ENCODE measurements around the gene XPO6.
"Not testable (repeated sequence)": the region's sequence is repeated elsewhere in the genome, so short reads cannot be mapped to it uniquely, and the experiment has no call there.

The XPO6 gene

GRCh38 chr16:28125592-28125991, 86.2 kb downstream of the XPO6 start:
- Histone ChIP-seq H3K9me3 (ENCODE audit: control insufficient read depth in 5 of 5, low read length in 5 of 5) (no peaks in the 10 kb centered on the region), H3K9ac (ENCODE audit: low read length in 5 of 5) (no peak overlapping the region), H3K27me3 (ENCODE audit: control insufficient read depth in 5 of 5, insufficient read depth in 4 of 5, low read length in 5 of 5) (no peaks in the 10 kb centered on the region), H3K4me3 (ENCODE audit: low read depth in 1 of 5, low read length in 5 of 5) (no peak overlapping the region), H3K27ac (ENCODE audit: low read depth, low read length) (no peak overlapping the region), H3K36me3 (ENCODE audit: control insufficient read depth in 5 of 5, insufficient read depth in 5 of 5, low read length in 5 of 5) (peaks cover 33 to 96% (median 89%) of the 10 kb centered on the region in 5 donors), H3K4me1 (ENCODE audit: control insufficient read depth in 5 of 5, insufficient read depth in 5 of 5, low read length in 5 of 5) (no peaks in the 10 kb centered on the region)

DNA sequence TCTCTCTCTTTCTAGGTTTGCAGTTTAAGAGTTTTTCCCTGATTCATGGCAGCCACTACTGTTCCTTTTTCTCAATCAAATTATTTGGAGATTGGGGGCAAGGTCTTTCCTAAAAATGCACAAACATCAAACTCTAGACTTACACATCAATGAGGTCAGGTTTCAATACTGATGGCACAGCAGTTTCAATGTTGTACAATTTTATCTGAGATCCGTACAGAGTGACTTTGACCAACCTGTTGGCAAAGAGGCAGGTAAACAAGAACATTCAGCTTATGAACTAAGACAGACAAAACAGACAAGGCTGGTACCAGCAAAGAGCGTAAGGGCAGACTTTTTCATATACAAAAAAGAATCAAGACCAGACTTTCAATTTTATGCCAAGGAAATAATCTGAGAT, 90.2 kb downstream of the XPO6 start:
- no peaks in the 10 kb centered on the region for H3K27me3 ChIP-seq (ENCODE audit: control insufficient read depth in 5 of 5, insufficient read depth in 4 of 5, low read length in 5 of 5)
- no peak overlapping the region for H3K27ac ChIP-seq (ENCODE audit: low read depth, low read length)
- H3K4me3 ChIP-seq (ENCODE audit: low read depth in 1 of 5, low read length in 5 of 5) = no peak overlapping the region
- no peaks in the 10 kb centered on the region for H3K4me1 ChIP-seq (ENCODE audit: control insufficient read depth in 5 of 5, insufficient read depth in 5 of 5, low read length in 5 of 5)
- no peaks in the 10 kb centered on the region for H3K9me3 ChIP-seq (ENCODE audit: control insufficient read depth in 5 of 5, low read length in 5 of 5)
- no peak overlapping the region for H3K9ac ChIP-seq (ENCODE audit: low read length in 5 of 5)
- H3K36me3 ChIP-seq (ENCODE audit: control insufficient read depth in 5 of 5, insufficient read depth in 5 of 5, low read length in 5 of 5) = peaks cover 52 to 92% (median 81%) of the 10 kb centered on the region in 5 donors

GRCh38 chr16:28120754-28121153, 91.0 kb downstream of the XPO6 start:
- Histone ChIP-seq H3K36me3 (ENCODE audit: control insufficient read depth in 5 of 5, insufficient read depth in 5 of 5, low read length in 5 of 5) (peaks cover 54 to 90% (median 78%) of the 10 kb centered on the region in 5 donors), H3K9me3 (ENCODE audit: control insufficient read depth in 5 of 5, low read length in 5 of 5) (no peaks in the 10 kb centered on the region), H3K27me3 (ENCODE audit: control insufficient read depth in 5 of 5, insufficient read depth in 4 of 5, low read length in 5 of 5) (no peaks in the 10 kb centered on the region), H3K4me1 (ENCODE audit: control insufficient read depth in 5 of 5, insufficient read depth in 5 of 5, low read length in 5 of 5) (no peaks in the 10 kb centered on the region), H3K9ac (ENCODE audit: low read length in 5 of 5) (no peak overlapping the region), H3K27ac (ENCODE audit: low read depth, low read length) (no peak overlapping the region), H3K4me3 (ENCODE audit: low read depth in 1 of 5, low read length in 5 of 5) (no peak overlapping the region)

DNA sequence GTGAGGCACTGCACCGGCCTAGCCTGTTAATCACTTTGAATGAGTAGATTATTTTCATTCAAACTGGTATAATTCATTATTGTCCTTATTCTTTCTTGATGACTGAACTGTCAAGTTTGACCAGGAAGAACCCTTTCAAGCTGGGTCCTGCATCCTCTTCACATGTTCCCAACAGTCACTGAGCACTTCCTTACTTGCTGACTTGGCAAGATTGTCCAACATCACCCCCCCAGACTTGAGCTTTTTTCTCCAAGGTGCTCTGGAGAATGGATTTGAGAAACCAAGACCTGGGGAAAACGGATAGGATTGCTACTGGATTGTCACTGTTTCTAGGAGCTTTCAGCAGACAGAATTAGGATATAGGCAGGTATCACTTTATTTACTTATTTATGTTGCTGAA, 93.1 kb downstream of the XPO6 start:
- Histone ChIP-seq H3K9ac (ENCODE audit: low read length in 5 of 5) (no peak overlapping the region), H3K9me3 (ENCODE audit: control insufficient read depth in 5 of 5, low read length in 5 of 5) (no peaks in the 10 kb centered on the region), H3K27ac (ENCODE audit: low read depth, low read length) (no peak overlapping the region), H3K36me3 (ENCODE audit: control insufficient read depth in 5 of 5, insufficient read depth in 5 of 5, low read length in 5 of 5) (peaks cover 60 to 85% (median 73%) of the 10 kb centered on the region in 5 donors), H3K4me3 (ENCODE audit: low read depth in 1 of 5, low read length in 5 of 5) (no peak overlapping the region), H3K4me1 (ENCODE audit: control insufficient read depth in 5 of 5, insufficient read depth in 5 of 5, low read length in 5 of 5) (no peaks in the 10 kb centered on the region), H3K27me3 (ENCODE audit: control insufficient read depth in 5 of 5, insufficient read depth in 4 of 5, low read length in 5 of 5) (no peaks in the 10 kb centered on the region)

GRCh38 chr16:28117168-28117565, 94.6 kb downstream of the XPO6 start:
- no peaks in the 10 kb centered on the region for H3K9me3 ChIP-seq (ENCODE audit: control insufficient read depth in 5 of 5, low read length in 5 of 5)
- no peak overlapping the region for H3K27ac ChIP-seq (ENCODE audit: low read depth, low read length)
- H3K36me3 ChIP-seq (ENCODE audit: control insufficient read depth in 5 of 5, insufficient read depth in 5 of 5, low read length in 5 of 5) = peaks cover 52 to 82% (median 71%) of the 10 kb centered on the region in 5 donors
- no peaks in the 10 kb centered on the region for H3K4me1 ChIP-seq (ENCODE audit: control insufficient read depth in 5 of 5, insufficient read depth in 5 of 5, low read length in 5 of 5)
- no peak overlapping the region for H3K4me3 ChIP-seq (ENCODE audit: low read depth in 1 of 5, low read length in 5 of 5)
- no peak overlapping the region for H3K9ac ChIP-seq (ENCODE audit: low read length in 5 of 5)
- no peaks in the 10 kb centered on the region for H3K27me3 ChIP-seq (ENCODE audit: control insufficient read depth in 5 of 5, insufficient read depth in 4 of 5, low read length in 5 of 5)

GRCh38 chr16:28115866-28116265, 95.9 kb downstream of the XPO6 start:
- not testable (repeated sequence) for H3K4me1 ChIP-seq (ENCODE audit: control insufficient read depth in 5 of 5, insufficient read depth in 5 of 5, low read length in 5 of 5); H3K9me3 ChIP-seq (ENCODE audit: control insufficient read depth in 5 of 5, low read length in 5 of 5); H3K27ac ChIP-seq (ENCODE audit: low read depth, low read length); H3K9ac ChIP-seq (ENCODE audit: low read length in 5 of 5); H3K27me3 ChIP-seq (ENCODE audit: control insufficient read depth in 5 of 5, insufficient read depth in 4 of 5, low read length in 5 of 5); H3K4me3 ChIP-seq (ENCODE audit: low read depth in 1 of 5, low read length in 5 of 5)
- peaks cover 42 to 82% (median 73%) of the 10 kb centered on the region in 5 donors for H3K36me3 ChIP-seq (ENCODE audit: control insufficient read depth in 5 of 5, insufficient read depth in 5 of 5, low read length in 5 of 5)

- Histone ChIP-seq H3K9ac (ENCODE audit: low read length in 5 of 5) (no peak overlapping the region), H3K27me3 (ENCODE audit: control insufficient read depth in 5 of 5, insufficient read depth in 4 of 5, low read length in 5 of 5) (no peaks in the 10 kb centered on the region), H3K9me3 (ENCODE audit: control insufficient read depth in 5 of 5, low read length in 5 of 5) (no peaks in the 10 kb centered on the region), H3K4me3 (ENCODE audit: low read depth in 1 of 5, low read length in 5 of 5) (no peak overlapping the region), H3K36me3 (ENCODE audit: control insufficient read depth in 5 of 5, insufficient read depth in 5 of 5, low read length in 5 of 5) (peaks cover 36 to 82% (median 79%) of the 10 kb centered on the region in 5 donors), H3K4me1 (ENCODE audit: control insufficient read depth in 5 of 5, insufficient read depth in 5 of 5, low read length in 5 of 5) (peaks cover 0 to 15% (median 0%) of the 10 kb centered on the region in 5 donors), H3K27ac (ENCODE audit: low read depth, low read length) (no peak overlapping the region)
These were observed 98.9 kb downstream of the XPO6 start for GRCh38 chr16:28112908-28113307.

DNA sequence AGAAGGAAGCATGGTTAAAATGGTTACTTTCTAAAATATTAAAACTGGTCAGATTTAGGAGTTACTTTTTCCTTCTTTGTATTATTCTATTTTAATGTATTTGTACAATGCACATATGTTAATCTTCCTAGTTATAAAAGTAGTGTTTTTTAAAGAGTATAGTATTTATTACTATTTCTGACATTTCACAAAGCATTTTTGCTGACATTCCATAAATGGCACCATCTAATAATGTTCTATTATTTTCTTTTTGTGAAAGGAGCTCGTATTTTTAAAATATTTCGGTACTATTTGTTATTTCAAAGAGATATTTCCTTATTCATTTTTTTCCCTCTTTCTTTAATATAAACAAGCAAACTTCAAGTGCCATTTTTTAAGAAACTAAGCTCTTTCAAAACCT, 100.8 kb downstream of the XPO6 start:
- H3K4me1 ChIP-seq (ENCODE audit: control insufficient read depth in 5 of 5, insufficient read depth in 5 of 5, low read length in 5 of 5) = peaks cover 0 to 15% (median 0%) of the 10 kb centered on the region in 5 donors
- no peak overlapping the region for H3K4me3 ChIP-seq (ENCODE audit: low read depth in 1 of 5, low read length in 5 of 5)
- no peaks in the 10 kb centered on the region for H3K9me3 ChIP-seq (ENCODE audit: control insufficient read depth in 5 of 5, low read length in 5 of 5)
- no peak overlapping the region for H3K27ac ChIP-seq (ENCODE audit: low read depth, low read length)
- H3K9ac ChIP-seq (ENCODE audit: low read length in 5 of 5) = no peak overlapping the region
- H3K36me3 ChIP-seq (ENCODE audit: control insufficient read depth in 5 of 5, insufficient read depth in 5 of 5, low read length in 5 of 5) = peaks cover 29 to 87% (median 82%) of the 10 kb centered on the region in 5 donors
- H3K27me3 ChIP-seq (ENCODE audit: control insufficient read depth in 5 of 5, insufficient read depth in 4 of 5, low read length in 5 of 5) = no peaks in the 10 kb centered on the region

GRCh38 chr16:28110479-28110878, 101.3 kb downstream of the XPO6 start:
- Histone ChIP-seq H3K9me3 (ENCODE audit: control insufficient read depth in 5 of 5, low read length in 5 of 5) (no peaks in the 10 kb centered on the region), H3K4me3 (ENCODE audit: low read depth in 1 of 5, low read length in 5 of 5) (no peak overlapping the region), H3K27ac (ENCODE audit: low read depth, low read length) (no peak overlapping the region), H3K27me3 (ENCODE audit: control insufficient read depth in 5 of 5, insufficient read depth in 4 of 5, low read length in 5 of 5) (no peaks in the 10 kb centered on the region), H3K9ac (ENCODE audit: low read length in 5 of 5) (no peak overlapping the region), H3K4me1 (ENCODE audit: control insufficient read depth in 5 of 5, insufficient read depth in 5 of 5, low read length in 5 of 5) (peaks cover 0 to 15% (median 0%) of the 10 kb centered on the region in 5 donors), H3K36me3 (ENCODE audit: control insufficient read depth in 5 of 5, insufficient read depth in 5 of 5, low read length in 5 of 5) (peaks cover 28 to 87% (median 82%) of the 10 kb centered on the region in 5 donors)

- Histone ChIP-seq H3K4me1 (ENCODE audit: control insufficient read depth in 5 of 5, insufficient read depth in 5 of 5, low read length in 5 of 5) (peaks cover 0 to 15% (median 0%) of the 10 kb centered on the region in 5 donors), H3K9ac (ENCODE audit: low read length in 5 of 5) (no peak overlapping the region), H3K9me3 (ENCODE audit: control insufficient read depth in 5 of 5, low read length in 5 of 5) (no peaks in the 10 kb centered on the region), H3K4me3 (ENCODE audit: low read depth in 1 of 5, low read length in 5 of 5) (no peak overlapping the region), H3K27me3 (ENCODE audit: control insufficient read depth in 5 of 5, insufficient read depth in 4 of 5, low read length in 5 of 5) (no peaks in the 10 kb centered on the region), H3K27ac (ENCODE audit: low read depth, low read length) (no peak overlapping the region), H3K36me3 (ENCODE audit: control insufficient read depth in 5 of 5, insufficient read depth in 5 of 5, low read length in 5 of 5) (peaks cover 27 to 87% (median 82%) of the 10 kb centered on the region in 5 donors)
These were observed 101.7 kb downstream of the XPO6 start for GRCh38 chr16:28110074-28110473.

Measured in subcutaneous abdominal adipose tissue (tissue), 5 donors.